ENCODE data around the gene NUDT9.
"Not testable (repeated sequence)": the region's sequence is repeated elsewhere in the genome, so short reads cannot be mapped to it uniquely, and the experiment has no call there.

The NUDT9 gene

GRCh38 chr4:87462102-87462501 lies 39.7 kb downstream of the NUDT9 start:
- Histone ChIP-seq H3K9ac (ENCODE audit: low read depth, low read length) (no peak overlapping the region), H3K36me3 (ENCODE audit: insufficient read depth, low read length) (no peaks in the 10 kb centered on the region), H3K9me3 (ENCODE audit: control insufficient read depth, insufficient read depth, low read length) (no peaks in the 10 kb centered on the region), H3K4me1 (ENCODE audit: insufficient read depth, low read length) (peaks cover 5% of the 10 kb centered on the region; the same call in 1 of the 2 replicates)

DNA sequence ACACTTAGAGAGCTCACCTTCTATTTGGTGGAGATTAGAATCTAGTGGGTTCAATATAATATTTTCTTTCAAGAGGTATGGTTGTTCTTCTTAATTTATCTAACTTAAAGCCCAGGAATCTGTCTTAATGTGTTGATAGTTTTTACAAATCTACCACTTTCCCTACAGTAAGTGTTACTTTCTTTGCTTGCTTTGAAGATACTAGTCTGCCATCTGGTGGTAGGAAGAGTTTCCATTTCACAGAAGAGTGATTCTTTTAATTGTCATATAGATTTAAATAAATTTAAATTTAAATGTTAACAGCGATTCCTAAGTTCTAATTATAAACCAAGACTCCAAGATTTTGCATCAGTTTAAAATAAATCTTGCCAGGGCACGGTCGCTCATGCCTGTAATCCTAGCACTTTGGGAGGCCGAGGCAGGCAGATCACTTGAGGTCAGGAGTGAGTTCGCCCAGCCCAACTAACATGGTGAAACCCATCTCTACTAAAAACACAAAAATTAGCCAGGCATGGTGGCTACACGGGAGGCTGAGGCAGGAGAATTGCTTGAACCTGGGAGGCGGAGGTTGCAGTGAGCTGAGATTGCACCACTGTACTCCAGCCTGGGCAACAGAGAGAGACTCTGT lies 43.5 kb downstream of the NUDT9 start:
- Histone ChIP-seq H3K9me3 (ENCODE audit: control insufficient read depth, insufficient read depth, low read length) (no peaks in the 10 kb centered on the region), H3K4me1 (ENCODE audit: insufficient read depth, low read length) (peaks cover 5% of the 10 kb centered on the region; the same call in 1 of the 2 replicates)

GRCh38 chr4:87469390-87469789 lies 47.0 kb downstream of the NUDT9 start:
- no peak overlapping the region for H3K9ac ChIP-seq (ENCODE audit: low read depth, low read length)
- H3K4me1 ChIP-seq (ENCODE audit: insufficient read depth, low read length), result no peaks in the 10 kb centered on the region
- no peaks in the 10 kb centered on the region for H3K36me3 ChIP-seq (ENCODE audit: insufficient read depth, low read length)
- no peaks in the 10 kb centered on the region for H3K9me3 ChIP-seq (ENCODE audit: control insufficient read depth, insufficient read depth, low read length)

More for the DNA sequence above, 43.5 kb downstream of the NUDT9 start:
- no peak overlapping the region for H3K9ac ChIP-seq (ENCODE audit: low read depth, low read length)
- H3K36me3 ChIP-seq (ENCODE audit: insufficient read depth, low read length), result no peaks in the 10 kb centered on the region

- Histone ChIP-seq H3K4me1 (ENCODE audit: insufficient read depth, low read length) (peaks cover 11% of the 10 kb centered on the region), H3K9ac (ENCODE audit: low read depth, low read length) (no peak overlapping the region), H3K36me3 (ENCODE audit: insufficient read depth, low read length) (no peaks in the 10 kb centered on the region), H3K9me3 (ENCODE audit: control insufficient read depth, insufficient read depth, low read length) (no peaks in the 10 kb centered on the region)
These were observed 54.6 kb downstream of the NUDT9 start for GRCh38 chr4:87476934-87477333.

DNA sequence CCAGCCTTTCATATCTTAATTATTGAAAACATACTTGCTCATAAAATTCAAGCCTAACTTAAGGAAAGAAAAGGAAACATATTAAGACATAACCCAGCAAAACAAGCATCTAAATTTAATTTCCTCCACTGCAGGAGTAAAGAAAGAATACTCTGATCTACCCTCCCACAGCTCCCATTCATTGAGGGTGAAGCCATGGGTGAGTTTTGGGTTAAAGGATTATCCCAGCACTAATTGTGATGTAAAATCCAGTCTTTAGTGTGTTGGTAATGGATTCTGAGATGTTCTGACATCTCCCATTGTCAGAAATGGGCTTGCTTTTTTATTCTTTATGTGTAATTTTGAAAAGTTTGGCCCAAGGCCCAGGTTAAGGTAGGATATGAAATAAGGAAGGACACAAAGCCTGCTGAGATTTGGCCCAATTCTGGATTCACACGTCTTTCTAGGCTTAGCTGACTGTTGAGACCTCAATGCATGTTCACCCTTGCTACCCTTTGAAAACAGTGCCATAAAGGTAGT lies 56.4 kb downstream of the NUDT9 start:
- Histone ChIP-seq H3K4me1 (ENCODE audit: insufficient read depth, low read length) (peaks cover 11% of the 10 kb centered on the region), H3K9ac (ENCODE audit: low read depth, low read length) (no peak overlapping the region), H3K36me3 (ENCODE audit: insufficient read depth, low read length) (no peaks in the 10 kb centered on the region), H3K9me3 (ENCODE audit: control insufficient read depth, insufficient read depth, low read length) (no peaks in the 10 kb centered on the region)

- no peaks in the 10 kb centered on the region for H3K36me3 ChIP-seq (ENCODE audit: insufficient read depth, low read length)
- H3K9ac ChIP-seq (ENCODE audit: low read depth, low read length), result no peak overlapping the region
- peaks cover 11% of the 10 kb centered on the region for H3K4me1 ChIP-seq (ENCODE audit: insufficient read depth, low read length)
- no peaks in the 10 kb centered on the region for H3K9me3 ChIP-seq (ENCODE audit: control insufficient read depth, insufficient read depth, low read length)
These were observed 59.0 kb downstream of the NUDT9 start for GRCh38 chr4:87481377-87481776.

DNA sequence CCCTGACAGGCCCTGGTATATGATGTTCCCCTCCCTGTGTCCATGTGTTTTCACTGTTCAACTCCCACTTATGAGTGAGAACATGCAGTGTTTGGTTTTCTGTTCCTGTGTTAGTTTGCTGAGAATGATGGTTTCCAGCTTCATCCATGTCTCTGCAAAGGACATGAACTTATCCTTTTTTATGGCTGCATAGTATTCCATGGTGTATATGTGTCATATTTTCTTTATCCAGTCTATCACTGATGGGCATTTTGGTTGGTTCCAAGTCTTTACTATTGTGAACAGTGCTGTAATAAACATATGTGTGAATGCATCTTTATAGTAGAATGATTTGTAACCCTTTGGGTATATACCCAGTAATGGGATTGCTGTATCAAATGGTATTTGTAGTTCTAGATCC lies 60.9 kb downstream of the NUDT9 start:
- H3K36me3 ChIP-seq (ENCODE audit: insufficient read depth, low read length); H3K4me1 ChIP-seq (ENCODE audit: insufficient read depth, low read length); H3K9me3 ChIP-seq (ENCODE audit: control insufficient read depth, insufficient read depth, low read length); H3K9ac ChIP-seq (ENCODE audit: low read depth, low read length): not testable (repeated sequence)

- H3K9me3 ChIP-seq (ENCODE audit: control insufficient read depth, insufficient read depth, low read length); H3K36me3 ChIP-seq (ENCODE audit: insufficient read depth, low read length); H3K9ac ChIP-seq (ENCODE audit: low read depth, low read length): not testable (repeated sequence)
- peaks cover 16% of the 10 kb centered on the region; the same call in 1 of the 2 replicates for H3K4me1 ChIP-seq (ENCODE audit: insufficient read depth, low read length)
These were observed 66.3 kb downstream of the NUDT9 start for GRCh38 chr4:87488666-87489065.

GRCh38 chr4:87489678-87490077 lies 67.3 kb downstream of the NUDT9 start:
- H3K9me3 ChIP-seq (ENCODE audit: control insufficient read depth, insufficient read depth, low read length), result no peaks in the 10 kb centered on the region; the same call in 1 of the 2 replicates
- peaks cover 16% of the 10 kb centered on the region; the same call in 1 of the 2 replicates for H3K4me1 ChIP-seq (ENCODE audit: insufficient read depth, low read length)
- H3K36me3 ChIP-seq (ENCODE audit: insufficient read depth, low read length), result no peaks in the 10 kb centered on the region; the same call in 1 of the 2 replicates
- H3K9ac ChIP-seq (ENCODE audit: low read depth, low read length), result no peak overlapping the region

DNA sequence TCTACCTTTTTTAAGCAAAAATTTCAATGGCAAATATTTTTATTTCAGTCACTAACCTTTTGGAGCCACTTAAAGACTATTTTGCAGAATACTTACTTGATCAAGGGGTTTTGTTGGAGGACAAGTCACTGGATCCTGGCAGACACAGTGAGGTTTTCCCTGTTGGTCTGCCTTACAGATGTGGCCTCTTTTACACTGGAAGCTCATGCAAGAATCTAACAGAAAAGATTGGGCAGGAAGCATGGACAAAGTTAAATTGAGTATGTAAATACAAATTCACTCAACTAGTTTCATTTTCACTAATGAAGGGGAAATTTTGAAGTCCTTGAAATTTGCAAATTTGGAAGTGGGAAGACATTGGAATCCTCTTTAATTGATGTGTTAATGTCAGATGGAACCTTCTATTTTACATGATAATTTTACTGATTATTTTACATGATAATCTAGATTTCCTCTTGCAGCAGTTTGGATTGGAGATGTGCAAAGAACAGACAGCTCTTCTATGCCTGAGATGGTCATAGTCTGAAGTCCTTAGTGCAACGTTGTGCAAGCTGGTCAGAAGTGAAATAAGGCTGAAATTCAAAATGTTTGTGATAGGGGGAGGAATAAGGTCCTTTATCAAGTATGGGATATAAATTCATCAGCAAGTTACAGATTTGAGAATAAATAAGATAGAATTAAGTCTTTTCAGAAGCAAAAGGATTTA lies 68.4 kb downstream of the NUDT9 start:
- H3K4me1 ChIP-seq (ENCODE audit: insufficient read depth, low read length), result peaks cover 16% of the 10 kb centered on the region; the same call in 1 of the 2 replicates
- H3K36me3 ChIP-seq (ENCODE audit: insufficient read depth, low read length), result no peaks in the 10 kb centered on the region; the same call in 1 of the 2 replicates
- H3K9ac ChIP-seq (ENCODE audit: low read depth, low read length), result no peak overlapping the region
- H3K9me3 ChIP-seq (ENCODE audit: control insufficient read depth, insufficient read depth, low read length), result no peaks in the 10 kb centered on the region; the same call in 1 of the 2 replicates

DNA sequence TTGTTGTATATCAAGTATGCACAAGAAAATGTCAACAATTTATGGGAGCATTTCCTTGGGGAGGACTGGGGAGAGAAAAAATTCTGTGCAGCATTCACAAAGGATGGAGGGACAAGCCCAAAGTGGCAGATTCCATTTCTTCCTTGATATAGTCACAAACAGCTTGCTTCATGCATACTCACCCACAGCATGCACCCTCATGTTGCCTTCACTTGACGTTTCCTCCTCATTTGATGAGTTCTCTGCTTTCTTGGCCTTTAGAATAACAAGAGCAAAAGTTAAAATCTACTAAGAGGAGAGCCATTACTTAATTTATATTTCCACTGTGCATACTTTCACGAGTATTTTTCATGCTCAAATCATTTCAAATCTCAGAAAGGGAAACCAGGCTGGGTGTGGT lies 69.1 kb downstream of the NUDT9 start:
- H3K9ac ChIP-seq (ENCODE audit: low read depth, low read length), result no peak overlapping the region
- H3K9me3 ChIP-seq (ENCODE audit: control insufficient read depth, insufficient read depth, low read length), result no peaks in the 10 kb centered on the region; the same call in 1 of the 2 replicates
- peaks cover 16% of the 10 kb centered on the region; the same call in 1 of the 2 replicates for H3K4me1 ChIP-seq (ENCODE audit: insufficient read depth, low read length)
- no peaks in the 10 kb centered on the region; the same call in 1 of the 2 replicates for H3K36me3 ChIP-seq (ENCODE audit: insufficient read depth, low read length)

DNA sequence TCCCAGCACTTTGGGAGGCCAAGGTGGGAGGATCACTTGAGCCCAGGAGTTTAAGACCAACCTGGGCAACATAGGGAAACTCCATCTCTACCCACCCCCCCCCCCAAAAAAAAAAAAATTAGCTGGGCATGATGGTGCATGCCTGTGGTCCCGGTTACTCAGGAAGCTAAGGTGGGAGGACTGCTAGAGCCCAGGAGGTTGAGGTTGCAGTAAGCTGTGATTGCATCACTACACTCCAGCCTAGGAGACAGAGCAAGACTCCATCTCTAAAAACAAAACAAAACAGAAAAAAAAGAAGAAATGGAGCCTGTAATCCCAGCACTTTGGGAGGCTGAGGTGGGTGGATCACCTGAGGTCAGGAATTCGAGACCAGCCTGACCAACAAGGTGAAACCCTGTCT lies 69.5 kb downstream of the NUDT9 start:
- not testable (repeated sequence) for H3K36me3 ChIP-seq (ENCODE audit: insufficient read depth, low read length); H3K9ac ChIP-seq (ENCODE audit: low read depth, low read length); H3K9me3 ChIP-seq (ENCODE audit: control insufficient read depth, insufficient read depth, low read length)
- peaks cover 16% of the 10 kb centered on the region; the same call in 1 of the 2 replicates for H3K4me1 ChIP-seq (ENCODE audit: insufficient read depth, low read length)

DNA sequence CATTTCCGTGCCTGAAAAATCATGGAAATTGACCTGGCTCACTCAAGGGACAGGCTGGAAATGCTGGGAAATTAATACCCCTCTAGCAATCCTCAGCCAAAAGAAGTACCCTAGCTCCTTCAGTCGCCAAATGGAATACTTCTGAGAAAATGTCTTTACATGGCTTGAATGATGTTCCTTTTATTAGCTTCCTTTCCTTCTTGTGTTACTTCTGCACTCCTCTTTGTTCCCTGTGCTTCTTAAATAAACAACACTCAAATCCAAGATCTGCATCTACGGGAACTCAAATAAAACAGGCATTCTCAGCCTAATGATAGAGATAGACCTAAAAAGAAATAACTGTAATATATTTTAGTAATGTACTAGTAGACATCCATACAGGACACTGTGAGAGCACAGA lies 70.7 kb downstream of the NUDT9 start:
- Histone ChIP-seq H3K9ac (ENCODE audit: low read depth, low read length) (no peak overlapping the region), H3K9me3 (ENCODE audit: control insufficient read depth, insufficient read depth, low read length) (no peaks in the 10 kb centered on the region; the same call in 1 of the 2 replicates), H3K4me1 (ENCODE audit: insufficient read depth, low read length) (peaks cover 16% of the 10 kb centered on the region; the same call in 1 of the 2 replicates), H3K36me3 (ENCODE audit: insufficient read depth, low read length) (no peaks in the 10 kb centered on the region; the same call in 1 of the 2 replicates)

- Histone ChIP-seq H3K36me3 (ENCODE audit: insufficient read depth, low read length) (no peaks in the 10 kb centered on the region), H3K9ac (ENCODE audit: low read depth, low read length) (no peak overlapping the region), H3K4me1 (ENCODE audit: insufficient read depth, low read length) (no peaks in the 10 kb centered on the region), H3K9me3 (ENCODE audit: control insufficient read depth, insufficient read depth, low read length) (no peaks in the 10 kb centered on the region)
These were observed 74.8 kb downstream of the NUDT9 start for GRCh38 chr4:87497159-87497558.

DNA sequence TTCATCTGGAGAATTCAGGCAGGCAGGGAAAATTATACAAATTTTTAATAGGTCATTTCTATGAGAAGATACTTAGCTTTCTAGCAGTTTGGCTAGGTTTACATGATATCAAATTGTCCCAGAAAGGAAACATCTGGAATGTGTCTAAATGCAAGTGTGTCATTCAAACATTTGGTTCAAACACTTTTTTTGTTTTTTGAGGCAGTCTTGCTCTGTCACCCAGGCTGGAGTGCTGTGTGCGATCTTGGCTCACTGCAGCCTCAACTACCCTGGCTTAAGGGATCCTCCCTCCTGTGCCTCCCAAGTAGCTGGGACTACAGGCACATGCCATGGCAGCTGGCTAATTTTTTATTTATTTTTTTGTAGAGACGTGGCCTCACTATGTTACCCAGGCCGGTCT lies 75.2 kb downstream of the NUDT9 start:
- Histone ChIP-seq H3K9ac (ENCODE audit: low read depth, low read length) (no peak overlapping the region), H3K9me3 (ENCODE audit: control insufficient read depth, insufficient read depth, low read length) (no peaks in the 10 kb centered on the region), H3K4me1 (ENCODE audit: insufficient read depth, low read length) (no peaks in the 10 kb centered on the region), H3K36me3 (ENCODE audit: insufficient read depth, low read length) (no peaks in the 10 kb centered on the region)
